NCI-H510A (cell line): ENCODE data around the gene NUP85.
"Not testable (repeated sequence)": the region's sequence is repeated elsewhere in the genome, so short reads cannot be mapped to it uniquely, and the experiment has no call there.

Source experiments
- DNase-seq: peaks from one replicate; lab custom pipeline; 2025; lab: John Stamatoyannopoulos, UW

The NUP85 gene

DNA sequence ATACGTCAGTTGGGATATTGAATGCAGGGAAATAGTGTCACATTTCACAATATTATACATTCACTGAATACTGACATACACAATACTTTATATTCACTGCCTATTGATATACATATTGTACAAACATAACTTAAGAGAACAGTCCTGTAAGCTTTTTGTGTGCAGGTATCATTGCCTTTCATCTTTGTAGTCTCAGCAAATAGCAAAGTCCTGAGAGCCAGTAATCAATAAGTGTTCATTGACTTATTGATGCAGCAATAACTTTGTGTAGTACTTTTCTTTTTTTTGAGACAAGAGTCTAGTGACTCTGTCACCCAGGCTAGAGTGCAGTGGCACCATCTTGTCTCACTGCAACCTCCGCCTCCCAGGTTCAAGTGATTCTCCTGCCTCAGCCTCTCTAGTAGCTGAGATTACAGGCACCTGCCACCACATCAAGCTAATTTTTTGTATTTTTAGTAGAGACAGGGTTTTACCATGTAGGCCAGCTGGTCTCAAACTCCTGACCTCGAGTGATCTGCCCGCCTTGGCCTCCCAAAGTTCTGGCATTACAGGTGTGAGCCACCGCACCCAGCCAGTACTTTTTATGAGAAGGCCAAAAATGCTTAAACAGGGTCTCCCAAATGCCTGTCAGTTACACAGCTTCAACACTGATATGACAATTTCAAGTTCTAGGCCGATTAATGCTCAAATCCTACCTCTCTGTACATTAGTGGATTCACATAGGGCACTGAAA is 5.4 kb upstream of the NUP85 start:
- no peak for DNase-seq

DNA sequence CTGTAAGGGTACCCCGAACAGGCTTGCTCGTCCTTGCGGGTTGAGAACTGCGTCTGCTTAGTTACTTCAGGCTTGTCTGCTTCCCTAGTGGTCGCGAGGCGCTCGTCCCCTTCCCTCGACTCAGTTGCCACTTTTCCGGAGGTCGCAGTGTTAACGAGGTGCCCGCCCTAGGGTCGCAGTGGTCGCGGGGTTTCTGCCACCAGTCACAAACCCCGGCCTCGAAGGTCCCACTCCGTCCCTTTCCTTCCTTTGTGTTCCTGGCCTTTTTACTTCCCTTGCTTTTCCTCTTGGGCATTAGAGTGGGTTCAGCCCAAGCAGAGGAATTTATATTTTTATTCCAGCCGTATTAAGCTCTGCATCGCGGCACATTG is 299 bp downstream of the NUP85 start:
- no peak for DNase-seq

DNA sequence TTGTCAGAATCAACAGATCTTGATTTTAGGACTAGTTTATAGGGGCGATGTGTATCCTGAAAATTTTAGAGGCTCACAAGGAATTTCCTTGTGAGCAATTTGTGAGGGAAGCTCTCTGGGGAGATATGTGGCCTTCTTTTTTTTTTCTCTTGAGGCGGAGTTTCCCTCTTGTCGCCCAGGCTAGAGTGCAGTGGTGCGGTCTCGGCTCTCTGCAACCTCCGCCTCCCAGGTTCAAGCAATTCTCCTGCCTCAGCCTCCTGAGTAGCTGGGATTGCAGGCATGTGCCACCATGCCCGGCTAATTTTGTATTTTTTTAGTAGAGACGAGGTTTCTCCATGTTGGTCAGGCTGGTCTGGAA is 1.6 kb downstream of the NUP85 start:
- DNase-seq: not testable (repeated sequence)

DNA sequence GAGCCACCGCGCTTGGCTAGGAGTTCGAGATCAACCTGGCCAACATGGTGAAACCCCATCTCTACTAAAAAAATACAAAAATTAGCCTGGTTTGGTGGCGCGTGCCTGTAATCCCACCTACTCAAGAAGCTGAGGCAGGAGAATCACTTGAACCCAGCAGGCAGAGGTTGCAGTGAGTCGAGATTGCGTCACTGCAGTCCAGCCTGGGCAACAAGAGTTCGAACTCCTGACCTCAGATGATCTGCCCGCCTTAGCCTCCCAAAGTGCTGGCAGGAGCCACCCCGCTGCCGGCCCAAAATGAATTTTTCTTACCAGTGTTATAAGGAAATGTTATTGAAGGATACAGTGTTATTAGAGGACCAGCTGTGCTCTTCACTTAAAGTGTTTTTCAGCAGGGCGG is 2.3 kb downstream of the NUP85 start:
- no peak for DNase-seq

DNA sequence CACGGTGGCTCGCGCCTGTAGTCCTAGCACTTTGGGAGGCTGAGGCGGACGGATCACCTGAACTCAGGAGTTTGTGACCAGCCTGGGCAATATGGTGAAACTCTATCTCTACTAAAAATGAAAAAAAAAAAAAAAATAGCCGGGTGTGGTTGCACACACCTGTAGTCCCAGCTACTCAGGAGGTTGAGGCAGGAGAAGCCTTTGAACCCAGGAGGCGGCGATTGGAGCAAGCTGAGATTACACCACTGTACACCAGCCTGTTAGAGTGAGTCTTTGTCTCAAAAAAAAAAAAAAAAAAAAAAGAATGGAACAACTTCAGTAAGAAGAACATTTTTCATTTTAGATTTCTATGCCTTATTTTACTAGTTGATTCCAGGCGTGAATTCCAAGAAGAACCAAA is 2.7 kb downstream of the NUP85 start:
- no peak for DNase-seq

DNA sequence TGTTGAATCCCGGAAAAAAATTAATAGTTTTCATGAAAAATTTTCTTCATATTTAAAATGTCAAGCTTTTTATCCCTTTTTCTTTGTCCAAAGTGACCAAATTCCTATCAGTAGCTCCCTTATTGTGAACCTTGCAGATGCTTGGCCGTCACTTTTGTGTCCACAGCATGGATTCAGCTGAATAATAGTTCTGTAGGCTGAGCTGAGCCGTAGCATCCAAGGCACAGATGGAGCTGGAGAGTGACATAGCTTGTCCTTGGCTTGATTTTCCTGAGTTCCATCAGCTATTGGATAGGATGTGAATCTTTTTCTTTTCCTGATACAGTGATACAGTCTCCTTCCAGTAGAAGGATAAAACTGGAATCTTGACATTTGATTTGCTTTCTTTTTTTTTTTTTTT is 3.6 kb downstream of the NUP85 start:
- DNase-seq: no peak

DNA sequence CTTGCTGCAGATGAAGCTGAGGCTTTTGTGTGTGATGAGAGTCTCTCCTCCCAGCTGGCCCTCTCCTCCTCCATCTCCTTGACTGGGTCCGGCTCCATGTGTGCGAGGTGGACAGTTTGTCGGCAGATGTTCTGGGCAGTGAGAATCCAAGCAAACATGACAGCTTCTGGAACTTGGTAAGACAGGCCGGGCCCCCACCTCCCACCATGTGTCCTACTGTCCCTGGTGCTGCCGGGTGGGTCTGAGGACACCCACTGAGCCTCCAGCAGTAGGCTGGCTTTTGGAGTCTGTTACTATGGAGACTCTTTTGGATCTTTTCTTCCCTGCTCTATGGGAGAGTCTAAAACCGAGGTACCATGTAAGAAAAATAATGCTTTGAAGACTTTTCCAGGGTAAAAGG is 12.7 kb downstream of the NUP85 start:
- DNase-seq: no peak

DNA sequence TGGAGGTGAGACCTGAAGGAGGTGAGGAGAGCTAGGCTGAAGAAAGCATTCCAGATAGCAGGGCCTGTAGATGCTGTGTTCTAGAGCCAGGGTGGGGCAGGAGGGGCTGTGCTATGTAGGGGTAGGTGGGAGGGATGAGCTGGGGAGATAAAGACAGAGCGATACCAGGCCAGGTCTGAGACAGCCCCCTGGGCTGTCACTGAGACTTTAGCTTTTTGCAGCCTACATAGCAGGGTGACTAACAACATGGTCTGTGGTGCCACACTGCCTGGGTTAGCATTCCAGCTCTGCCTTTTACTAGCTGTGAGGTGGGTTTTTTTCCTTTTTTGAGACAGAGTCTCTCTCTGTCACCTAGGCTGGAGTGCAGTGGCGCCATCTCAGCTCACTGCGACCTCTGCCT is 14.3 kb downstream of the NUP85 start:
- DNase-seq: no peak

DNA sequence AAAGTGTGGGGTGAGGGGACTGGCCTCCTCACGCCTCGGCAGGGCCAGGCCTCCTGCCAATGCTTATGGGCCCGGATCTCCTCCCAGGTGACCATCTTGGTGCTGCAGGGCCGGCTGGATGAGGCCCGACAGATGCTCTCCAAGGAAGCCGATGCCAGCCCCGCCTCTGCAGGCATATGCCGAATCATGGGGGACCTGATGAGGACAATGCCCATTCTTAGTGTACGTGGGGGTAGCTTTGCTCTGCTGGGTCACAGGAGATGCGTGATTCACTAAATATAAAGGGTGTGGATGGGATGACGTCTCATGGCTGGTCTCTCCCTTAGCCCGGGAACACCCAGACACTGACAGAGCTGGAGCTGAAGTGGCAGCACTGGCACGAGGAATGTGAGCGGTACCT is 19.5 kb downstream of the NUP85 start:
- no peak for DNase-seq

DNA sequence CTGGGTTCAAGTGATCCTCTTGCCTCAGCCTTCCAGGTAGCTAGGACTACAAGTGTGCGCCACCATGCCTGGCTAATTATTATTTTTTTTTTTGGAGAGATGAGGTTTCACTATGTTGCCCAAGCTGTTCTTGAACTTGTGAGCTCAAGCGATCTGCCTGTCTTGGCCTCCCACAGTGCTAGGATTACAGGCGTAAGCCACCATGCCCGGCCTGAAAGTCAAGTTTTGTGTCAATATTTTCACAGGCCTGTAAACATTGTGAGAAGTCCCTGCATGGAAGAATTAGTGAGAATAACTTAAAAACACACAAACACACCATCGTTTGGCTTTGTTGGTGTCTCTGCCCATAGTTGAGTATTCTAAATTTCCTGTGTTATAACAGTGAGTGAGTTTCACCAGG is 22.2 kb downstream of the NUP85 start:
- no peak for DNase-seq

DNA sequence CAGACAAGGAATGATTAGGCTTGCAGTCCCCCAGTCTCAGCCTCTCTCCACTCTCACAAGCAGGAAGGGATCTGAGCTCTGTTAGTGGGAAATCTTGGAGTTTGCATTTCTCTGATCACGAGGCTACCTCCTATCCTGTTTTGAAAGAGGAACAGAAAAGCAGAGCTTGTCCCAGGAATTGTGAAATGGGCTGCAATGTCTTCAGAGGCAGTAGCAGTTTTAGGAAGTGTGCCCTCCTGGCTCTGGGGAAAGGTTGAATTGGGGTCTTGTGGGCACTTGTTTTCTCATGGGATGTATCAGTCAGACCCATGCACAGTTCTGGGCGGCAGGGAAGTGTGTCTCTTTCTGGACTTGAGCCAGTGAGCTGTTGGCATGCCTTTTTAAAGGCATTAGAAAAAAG is 22.8 kb downstream of the NUP85 start:
- no peak for DNase-seq

DNA sequence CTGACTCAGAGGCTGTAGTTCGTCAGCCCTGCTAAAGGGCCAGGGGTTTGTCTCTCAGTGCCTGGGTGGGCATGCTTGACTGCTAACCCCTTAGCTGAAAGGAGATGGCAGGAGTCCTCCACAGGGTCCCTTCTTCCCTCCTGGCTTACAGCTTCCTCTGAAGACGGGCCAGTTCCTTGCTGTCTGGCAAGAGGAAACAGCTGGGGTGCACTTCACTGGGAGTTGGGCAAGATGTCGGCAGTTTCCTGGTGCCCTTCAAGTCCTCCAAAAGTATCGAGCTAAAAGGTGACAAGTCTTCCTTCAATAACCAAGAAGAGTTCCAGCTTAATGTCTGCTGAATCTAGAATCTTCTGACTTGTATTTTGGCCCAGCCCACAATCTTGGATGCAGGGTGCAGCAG is 23.4 kb downstream of the NUP85 start:
- no peak for DNase-seq

DNA sequence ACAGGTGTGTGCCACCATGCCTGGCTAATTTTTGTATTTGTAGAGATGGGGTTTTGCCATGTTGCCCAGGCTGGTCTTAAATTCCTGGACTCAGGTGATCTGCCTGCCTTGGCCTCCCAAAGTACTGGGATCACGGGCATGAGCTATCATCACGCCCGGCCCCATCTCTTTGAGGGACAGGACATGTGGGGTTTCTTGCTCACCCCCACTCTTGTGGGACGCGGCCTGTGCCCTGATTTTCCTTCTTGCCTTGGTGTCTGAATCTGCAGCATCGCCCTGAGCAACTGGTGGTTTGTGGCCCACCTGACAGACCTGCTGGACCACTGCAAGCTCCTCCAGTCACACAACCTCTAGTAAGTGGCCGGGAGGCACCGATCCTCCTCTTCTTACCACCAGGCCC is 25.6 kb downstream of the NUP85 start:
- no peak for DNase-seq

DNA sequence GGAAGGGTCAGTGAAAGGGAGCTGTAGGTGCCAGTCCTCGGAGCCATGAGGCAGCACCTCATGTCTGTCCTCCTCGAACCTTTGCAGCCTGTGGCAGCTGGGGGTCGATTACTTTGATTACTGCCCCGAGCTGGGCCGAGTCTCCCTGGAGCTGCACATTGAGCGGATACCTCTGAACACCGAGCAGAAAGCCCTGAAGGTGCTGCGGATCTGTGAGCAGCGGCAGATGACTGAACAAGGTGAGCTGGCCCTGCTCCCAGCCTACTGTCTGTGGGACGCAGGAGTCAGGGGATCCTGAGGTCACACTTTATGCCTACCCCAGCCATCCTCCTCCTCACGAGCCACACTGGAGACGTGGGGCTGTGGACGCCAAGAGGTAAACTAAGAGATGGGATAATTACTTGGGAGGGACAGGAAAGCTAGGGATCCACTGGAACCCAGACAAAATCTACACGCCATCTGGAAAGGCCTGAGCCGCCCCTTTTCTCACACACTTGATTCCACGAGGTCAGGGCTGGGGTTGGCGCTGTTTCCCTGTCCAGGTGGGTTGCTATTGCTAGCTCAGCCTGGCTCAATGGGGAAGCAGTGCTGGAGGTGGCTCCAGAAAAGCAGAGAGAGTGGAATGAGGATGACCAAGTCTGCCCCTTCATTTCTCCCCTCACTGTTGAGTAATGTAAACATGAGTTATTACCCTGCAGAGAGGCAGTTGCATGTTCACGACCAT is 26.4 kb downstream of the NUP85 start:
- no peak for DNase-seq

DNA sequence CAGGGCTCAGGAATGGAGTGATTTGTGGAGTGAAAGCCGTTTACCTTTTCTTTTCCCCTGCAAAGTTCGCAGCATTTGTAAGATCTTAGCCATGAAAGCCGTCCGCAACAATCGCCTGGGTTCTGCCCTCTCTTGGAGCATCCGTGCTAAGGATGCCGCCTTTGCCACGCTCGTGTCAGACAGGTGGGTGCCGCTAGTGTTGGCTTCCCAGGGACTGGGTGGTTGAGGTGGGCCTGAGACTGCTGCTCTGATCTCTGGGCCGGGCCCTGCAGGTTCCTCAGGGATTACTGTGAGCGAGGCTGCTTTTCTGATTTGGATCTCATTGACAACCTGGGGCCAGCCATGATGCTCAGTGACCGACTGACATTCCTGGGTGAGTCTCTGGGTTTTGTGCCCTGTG is 27.3 kb downstream of the NUP85 start:
- DNase-seq: no peak

DNA sequence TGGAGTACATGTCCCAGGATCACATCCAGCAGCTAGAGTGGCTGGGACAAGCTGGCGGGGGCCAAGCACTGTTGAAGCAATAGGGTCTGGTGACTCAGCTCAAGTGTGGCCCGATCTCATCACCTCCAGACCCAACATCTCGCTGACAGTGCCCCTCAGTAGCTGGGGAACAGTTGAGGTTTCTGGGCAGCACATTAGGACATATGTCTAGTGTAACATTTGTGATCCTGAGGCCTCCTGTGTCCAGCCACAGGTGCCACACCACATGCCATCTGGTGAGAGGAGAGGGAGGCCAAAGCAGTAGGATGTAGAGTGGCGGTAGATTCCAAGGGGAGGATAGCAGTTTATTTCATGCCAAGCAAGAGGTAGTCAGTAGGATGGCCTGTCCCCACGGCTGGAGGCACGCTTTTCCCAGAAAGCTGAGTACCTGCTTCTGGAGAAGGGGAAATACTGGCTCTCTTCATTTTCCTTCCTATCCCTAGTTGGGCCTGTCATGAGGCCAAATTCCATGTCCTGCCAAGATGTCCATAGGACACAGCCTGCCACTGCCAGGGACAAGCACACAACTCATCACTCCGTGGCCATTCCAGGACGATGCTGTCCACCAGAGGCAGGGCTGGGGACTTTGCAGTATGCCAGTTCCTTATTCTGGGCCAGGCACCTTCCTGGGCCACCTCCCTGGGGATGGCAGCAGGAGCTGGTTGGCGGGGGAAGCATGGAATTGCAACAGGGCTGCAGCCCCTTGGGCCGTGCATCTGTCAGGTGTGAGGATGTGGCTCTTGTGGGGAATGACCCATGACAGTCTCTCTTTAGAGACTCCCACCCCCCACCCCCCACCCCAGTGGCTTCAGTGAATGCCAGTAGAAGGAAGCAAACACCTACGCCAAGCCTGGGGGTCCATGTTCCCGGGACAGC is 31.9 kb downstream of the NUP85 start:
- DNase-seq: no peak

DNA sequence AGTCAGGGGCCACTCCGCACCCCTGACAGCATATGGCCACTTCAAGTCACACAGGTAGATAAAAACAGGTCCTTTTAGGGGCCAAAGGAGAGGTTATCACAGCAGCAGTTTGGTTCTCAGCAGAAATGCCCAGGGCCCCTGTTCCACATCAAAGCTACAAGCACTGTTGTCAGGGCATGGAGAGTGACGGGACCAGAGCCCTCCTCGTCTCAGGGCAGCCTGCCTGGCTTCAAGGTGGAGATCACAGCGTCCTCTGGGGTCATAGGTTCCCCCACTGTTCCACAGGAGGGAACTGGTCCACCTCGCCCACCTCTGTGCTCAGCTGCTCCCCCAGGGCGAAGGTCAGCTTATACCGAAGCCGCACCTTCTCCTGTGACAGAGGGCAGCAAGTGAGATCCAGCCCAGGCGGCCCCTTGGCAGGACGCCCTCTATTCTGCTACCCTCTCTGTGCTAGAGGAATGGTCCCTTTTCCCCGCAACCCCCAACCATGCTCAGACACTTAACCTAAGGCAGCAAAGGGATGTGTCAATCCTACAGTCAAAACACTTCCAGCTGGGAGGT is 32.6 kb downstream of the NUP85 start:
- DNase-seq: no peak

DNA sequence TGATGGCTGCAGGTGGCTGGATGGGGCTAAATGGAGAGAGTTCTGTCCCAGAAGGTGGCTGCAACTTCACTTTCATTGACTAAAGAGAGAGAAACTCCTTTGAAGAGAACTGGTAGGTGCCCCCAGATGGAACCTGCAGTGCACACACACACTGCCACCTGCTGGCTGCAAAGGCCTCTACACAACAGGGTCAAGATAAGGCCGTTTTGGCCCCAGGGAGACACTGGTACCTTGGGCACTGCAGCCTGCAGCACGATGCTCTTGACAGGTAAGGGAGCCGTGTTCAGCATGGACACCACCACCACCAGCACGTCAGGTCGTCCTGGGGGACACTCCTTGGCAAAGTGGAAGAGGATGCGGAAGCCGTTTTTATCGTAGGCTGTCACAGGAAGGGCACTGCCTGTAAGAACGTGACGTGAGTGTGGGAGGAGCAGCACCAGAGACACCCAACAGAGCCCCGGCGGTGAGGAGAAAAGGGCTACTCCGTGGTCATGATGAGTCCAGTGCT is 33.3 kb downstream of the NUP85 start:
- peak; percentile 14 for DNase-seq

DNA sequence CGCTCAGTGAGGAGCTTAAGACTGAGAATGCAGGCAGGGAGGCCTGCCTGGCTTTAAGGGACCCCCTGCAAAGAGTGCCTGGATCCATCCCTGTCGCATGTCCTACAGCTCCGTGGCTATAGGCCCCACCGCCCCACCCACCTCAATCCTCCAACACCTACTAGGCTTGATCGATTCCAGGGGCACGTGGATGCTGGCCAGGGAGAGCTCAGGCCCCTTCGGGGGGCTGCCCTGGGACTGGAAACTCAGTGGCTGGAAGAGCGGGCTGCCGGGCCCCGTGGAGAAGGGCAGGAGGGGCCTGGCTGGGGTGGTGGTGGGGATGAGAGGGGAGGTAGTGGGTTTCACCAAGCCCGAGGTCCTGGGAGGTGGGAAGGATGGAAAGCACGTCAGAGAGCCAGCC is 33.7 kb downstream of the NUP85 start:
- no peak for DNase-seq

DNA sequence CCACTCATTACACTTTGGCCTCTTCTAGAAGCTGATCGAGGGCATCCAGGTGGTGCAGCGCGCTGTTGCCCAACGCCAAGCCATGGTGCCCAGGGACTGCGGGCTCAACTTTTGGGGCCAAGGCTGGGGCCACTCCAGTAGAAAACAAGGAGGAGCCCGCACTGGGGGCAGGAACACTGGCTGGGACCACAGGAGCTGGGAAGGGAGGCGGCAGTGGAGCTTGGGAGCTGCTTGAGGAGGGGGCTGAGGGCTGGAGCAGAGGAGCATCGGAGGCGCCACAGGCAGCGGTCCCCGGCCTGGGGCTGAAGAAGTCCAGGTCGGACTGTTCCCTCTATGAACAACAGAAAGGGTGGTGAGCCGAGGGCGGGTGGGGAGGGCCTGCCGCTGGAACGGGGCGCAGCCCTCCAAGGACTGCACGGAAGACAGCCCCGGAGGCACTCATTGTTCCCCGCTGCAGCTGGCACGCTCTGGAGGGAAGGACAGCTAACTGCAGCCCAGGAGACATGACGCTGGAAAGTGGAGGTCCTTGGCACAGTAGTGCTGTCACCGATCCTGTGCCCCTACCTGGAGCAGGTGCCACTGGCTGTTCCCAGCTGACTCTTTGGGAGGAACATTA is 34.4 kb downstream of the NUP85 start:
- DNase-seq: no peak

DNA sequence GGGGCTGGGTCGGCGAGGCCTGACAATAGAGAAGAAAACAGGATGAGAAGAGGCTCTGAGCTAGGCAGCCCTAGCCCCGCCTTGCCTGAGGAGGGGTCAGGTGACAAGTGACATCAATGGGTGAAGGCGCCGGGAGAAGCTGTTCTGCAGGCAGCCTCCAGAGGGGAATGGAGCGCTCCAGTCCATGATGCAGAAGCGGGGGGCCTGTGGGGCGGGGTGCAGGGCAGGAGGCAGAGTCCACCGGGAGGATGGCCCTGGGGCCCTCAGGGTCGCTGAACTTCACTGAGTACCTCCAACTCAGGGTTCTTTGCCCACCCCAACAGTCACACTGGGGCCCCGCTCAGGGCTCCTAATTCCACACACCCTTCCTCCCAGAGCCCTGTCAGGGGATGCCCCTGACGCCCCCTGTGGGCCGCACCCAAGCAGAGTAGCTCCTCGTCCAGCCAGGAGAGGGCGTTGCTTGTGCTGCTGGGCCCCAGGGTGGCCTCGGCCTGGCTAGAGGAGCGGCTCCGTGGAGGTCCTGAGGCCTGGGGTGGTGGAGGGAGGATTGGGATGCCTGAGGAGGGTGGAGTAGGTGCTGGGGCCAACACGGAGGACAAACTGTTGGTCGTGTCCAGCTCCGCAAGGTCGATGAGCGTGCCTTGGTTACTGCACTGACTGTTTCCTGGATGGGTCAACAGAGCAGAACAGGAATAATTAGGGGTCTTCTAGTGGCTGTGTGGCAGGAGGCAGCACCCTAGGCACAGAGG is 35.1 kb downstream of the NUP85 start:
- DNase-seq: peak; percentile 45

DNA sequence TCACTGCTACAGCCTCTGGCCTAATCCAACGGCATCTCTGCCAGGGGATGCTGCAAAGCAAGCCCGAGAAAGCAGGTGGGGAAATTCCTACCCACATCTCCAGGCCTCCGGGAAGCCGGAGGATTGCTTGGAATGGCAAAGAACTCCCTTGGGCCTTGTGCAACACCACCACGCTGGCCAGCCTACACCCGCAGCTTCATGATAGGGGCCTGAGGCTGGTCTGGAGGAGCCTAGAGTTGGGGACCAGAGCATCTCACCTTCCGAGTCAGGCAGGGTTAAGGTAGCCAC is 35.6 kb downstream of the NUP85 start:
- no peak for DNase-seq
